ENCODE results near the gene MMD2.

Gene MMD2

DNA sequence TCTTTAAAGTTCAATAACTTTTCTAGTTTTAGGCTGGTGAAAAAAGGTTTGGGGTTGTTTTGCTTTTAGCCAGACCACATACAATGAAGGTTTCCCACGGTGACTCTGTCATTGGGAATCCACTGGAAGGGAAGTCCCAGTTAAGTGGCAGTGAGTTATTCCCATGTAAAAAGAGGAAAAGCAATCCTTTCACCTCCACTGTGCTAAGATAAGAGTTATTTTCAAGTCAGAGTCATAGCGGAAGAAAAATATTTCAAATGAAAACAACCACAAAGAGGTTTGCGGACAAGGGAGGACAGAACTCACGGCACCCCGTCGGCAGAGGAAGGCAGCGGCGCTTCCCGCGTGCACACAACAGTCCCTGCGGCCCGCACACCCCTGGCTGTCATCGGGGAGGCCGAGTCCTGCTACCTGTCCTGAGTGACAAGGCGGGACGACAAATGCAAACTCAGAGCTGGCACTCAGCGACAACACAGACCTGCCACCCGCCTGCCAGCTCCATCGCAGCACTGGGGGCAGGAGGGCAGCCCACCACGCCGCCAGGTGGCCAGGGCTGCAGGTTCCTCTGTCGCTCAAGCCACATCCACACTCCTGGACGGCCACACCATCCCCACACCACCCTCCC lies 87.8 kb downstream of the MMD2 start:
- DNase-seq (ENCODE audit: low read depth) = no peak

DNA sequence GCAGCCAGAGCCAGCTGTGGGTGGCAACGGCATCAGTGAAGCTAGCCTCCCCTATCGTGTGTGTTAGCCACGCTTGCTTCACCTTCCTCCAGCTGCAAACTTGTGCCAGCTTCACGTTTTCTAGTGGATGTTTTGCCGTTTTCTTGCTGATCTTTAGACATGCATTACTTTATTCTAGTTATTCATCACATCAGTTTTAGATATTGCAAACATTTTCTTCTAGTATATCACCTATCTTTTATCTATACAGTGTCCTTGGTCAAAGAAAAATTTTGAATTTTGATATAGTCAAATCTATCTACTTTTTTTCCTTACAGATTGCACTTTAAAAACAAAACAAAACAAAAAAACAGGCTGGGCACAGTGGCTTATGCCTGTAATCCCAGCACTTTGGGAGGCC lies 90.5 kb downstream of the MMD2 start:
- no peak for DNase-seq (ENCODE audit: low read depth)

DNA sequence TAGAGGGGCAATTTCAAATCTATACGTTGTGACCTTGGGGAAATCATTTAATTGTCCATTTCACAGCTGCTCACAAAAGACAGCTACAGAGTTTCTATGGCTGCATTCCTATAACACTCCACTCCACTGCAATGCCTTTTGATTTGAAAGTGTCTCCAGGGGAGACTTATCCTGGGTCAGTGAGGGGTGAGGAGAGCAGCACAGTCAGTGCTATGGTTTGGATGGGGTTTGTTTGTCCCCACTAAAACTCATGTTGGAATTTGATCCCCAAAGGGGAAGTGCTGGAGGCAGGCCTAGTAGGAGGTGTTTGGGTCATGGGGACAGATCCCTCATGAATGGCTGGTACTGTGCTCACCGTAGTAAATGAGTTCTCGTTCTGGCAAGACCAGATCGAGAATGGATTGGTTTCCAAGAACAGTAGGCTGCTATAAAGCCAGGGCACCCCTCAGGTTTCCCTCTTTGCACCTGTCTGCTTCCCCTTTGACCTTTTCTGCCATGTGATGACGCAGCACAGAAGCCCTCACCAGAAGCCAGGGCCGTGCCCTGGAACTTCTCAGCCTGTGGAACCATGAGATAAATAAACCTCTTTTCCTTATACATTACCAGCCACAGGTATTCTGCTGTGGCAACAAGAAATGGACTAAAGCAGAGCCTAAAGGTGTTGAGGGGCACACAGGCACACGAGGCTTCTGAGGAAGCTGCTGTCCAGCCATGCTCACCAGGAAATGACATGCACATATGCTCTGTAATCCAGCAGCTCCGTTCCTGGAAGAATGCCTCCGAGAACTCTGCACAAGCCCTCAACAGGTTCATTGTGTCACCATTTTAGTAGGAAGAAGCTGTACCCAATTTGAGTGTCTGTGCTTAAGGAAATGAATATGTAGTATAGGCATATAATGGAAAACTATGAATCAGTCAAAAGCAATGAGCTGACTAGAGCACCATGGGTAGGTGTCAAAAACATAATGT lies 92.2 kb downstream of the MMD2 start:
- no peak for DNase-seq (ENCODE audit: low read depth)

DNA sequence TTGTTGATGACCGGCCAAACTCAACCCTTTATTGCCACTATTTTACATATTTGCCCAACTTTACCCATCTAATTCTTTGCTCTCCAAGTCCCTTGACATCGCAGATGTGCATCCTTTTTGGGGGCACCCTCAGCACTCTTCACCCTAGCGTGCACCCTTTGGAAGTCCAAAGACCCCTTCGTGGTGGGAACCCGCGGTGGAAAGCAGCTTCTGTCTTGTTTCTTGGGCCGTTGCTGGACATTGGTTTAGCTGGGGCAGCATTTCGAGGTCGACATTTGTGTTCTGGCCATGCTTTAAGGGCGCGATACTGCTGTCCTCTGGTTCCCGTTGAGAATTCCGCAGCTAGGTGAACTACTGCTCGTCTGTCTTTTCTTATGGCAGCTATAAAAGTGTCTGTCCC lies 96.8 kb downstream of the MMD2 start:
- DNase-seq (ENCODE audit: low read depth) = no peak

DNA sequence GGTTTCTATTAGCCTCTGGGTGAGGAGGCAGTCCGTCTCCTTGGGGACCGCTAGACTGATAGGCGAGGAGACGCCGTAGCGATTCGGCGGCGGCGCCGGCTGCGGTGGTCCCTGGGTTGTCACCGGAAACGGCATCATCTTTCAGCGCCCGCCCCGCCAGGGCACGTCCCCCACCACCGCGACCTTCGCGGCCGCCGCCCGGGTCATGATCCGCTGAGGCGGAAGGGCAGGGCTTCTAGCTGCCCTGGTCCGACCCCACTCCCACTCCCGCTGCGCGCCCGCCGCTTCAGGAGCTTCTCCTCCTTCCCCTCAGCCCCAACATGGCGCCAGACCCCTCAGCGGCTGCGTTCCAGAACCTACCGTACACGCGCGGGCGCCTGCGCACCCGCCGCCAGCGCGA lies 97.3 kb downstream of the MMD2 start, which contains the start of gene PAPOLB:
Gene PAPOLB, minus strand, starts transcription at position 358 of the 400 bp plus-strand sequence. Its CDS starts 220 bp downstream, at position 138.
- no peak for DNase-seq (ENCODE audit: low read depth)

DNA sequence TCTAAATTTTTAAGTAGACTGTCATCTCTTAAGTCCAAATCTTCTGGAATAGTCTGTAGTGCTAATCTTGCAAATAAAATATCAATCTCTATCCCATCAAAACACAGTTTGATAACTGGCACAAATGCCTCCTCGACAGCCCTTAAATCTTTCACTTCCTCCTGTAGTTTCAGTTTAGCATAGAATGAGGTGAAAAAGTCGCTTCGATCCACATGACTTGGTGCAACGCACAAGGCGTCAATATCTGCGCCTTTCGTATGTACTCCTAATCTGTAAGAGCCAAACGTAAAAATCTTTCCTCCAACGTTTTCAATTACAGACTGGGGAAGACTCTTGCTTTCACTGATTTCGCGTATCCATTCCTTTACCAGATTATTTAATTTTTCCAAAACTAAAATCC lies 97.8 kb downstream of the MMD2 start:
- no peak for DNase-seq (ENCODE audit: low read depth)

DNA sequence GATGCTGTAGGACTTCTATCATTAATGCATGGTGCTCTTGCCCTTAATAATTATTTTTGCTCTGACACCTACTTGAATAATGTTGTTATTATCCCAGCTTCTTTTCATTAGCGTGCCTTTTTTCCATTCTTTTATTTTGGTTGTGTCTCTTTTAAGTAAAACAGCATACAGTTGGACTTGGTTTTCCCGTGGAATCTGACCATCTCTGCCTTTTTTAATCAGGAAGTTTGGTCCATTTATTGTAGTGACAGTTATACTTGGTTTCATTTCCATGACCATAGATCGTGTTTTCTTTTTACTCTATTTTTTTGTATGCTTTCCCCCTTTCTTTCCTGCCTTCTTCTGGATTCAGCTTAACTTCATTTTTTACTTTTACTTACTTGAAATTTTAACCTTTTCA lies 101.8 kb downstream of the MMD2 start:
- DNase-seq (ENCODE audit: low read depth) = no peak

DNA sequence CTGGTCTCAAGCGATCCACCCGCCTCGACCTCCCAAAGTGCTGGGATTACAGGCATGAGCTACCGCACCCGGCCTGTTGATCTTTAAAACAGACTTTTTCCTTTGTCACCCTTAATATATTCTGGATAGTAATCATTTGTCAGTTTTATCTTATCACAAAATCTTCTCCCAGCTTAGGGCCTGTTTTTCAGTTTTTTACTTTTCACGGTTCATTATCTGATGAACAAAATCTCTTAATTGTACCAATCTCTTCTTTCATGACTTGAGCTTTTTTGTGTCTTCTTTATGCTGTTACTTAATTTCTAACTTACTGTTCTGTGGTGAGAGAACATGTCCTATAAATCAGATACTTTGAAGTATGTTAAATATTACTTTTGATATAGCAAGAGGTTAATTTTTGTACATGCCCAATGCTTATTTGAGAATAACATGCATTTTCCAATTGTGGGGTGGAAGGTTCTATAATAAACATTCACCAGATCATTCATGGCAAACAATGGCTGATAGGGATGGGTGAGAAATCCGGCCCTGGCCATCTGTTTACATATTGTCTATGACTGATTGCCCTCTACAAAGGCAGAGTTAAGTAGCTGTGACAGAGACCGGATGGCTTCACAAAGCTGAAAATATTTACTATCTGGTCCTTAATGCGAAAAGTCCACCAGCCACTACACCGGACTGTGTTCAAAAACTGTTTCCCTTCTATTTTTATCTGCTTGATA lies 102.5 kb downstream of the MMD2 start:
- no peak for DNase-seq (ENCODE audit: low read depth)

All from stimulated activated CD8-positive, alpha-beta memory T cell treated with anti-CD3 and anti-CD28 coated beads, Interleukin-15, amount 100 ng/mL, for 24 hours (primary cell).